Inferior parietal cortex (tissue), 1 donor: ENCODE results near the gene TMED8.
"Not testable (repeated sequence)": the region's sequence is repeated elsewhere in the genome, so short reads cannot be mapped to it uniquely, and the experiment has no call there.

Source experiments
- DNase-seq: peaks from one replicate; pipeline ENCODE4 v3.0.0-alpha.2; 2016; ENCODE audit errors: extremely low spot score

Gene TMED8

DNA sequence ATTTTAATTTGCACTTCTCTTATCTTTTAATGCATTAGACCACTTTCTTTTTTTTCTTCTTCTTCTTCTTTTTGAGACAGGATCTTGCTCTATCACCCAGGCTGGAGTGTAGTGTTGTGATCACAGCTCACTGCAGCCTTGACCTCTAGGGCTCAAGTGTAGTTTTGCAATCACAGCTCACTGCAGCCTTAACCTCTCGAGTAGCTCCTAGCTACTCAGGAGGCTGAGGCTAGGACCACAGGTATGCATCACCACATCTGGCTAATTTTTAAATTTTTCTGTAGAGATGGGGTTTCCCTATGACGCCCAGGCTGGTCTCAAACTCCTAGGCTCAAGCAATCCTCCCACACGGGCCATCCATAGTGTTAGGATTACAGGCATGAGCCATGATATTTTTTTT lies 12.7 kb downstream of the TMED8 start:
- DNase-seq, result no peak

- no peak for DNase-seq
Measured at GRCh38 chr14:77359626-77360025, 17.3 kb downstream of the TMED8 start.

- DNase-seq, result no peak
Measured at GRCh38 chr14:77356899-77357298, 20.0 kb downstream of the TMED8 start.

- no peak for DNase-seq
Measured at GRCh38 chr14:77355811-77356210, 21.1 kb downstream of the TMED8 start.

GRCh38 chr14:77353469-77354141 lies 23.3 kb downstream of the TMED8 start:
- DNase-seq, result peak; percentile 23

- DNase-seq, result no peak
Measured at GRCh38 chr14:77347751-77348150, 29.1 kb downstream of the TMED8 start.

- no peak for DNase-seq
Measured at GRCh38 chr14:77346495-77346894, 30.4 kb downstream of the TMED8 start.

- no peak for DNase-seq
Measured at GRCh38 chr14:77344377-77344996, 32.4 kb downstream of the TMED8 start.

DNA sequence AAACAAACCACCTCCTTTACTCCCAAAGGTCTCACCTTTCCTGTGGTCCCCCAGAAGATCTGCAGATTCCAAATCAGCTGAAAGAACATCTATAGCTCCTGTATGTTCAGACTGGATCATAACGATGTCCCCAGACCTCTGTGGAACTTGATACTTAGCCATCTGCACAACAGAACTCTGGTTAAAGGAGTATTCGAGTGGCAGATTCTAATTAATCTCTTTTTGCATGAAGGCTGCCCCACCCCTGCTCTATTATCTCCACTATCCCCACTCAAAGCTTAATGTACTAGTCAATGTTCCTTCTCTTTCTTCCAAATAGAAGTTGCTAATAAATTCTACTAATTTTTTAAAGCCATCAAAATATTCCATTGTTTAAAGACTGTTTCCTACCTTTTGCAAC lies 33.2 kb downstream of the TMED8 start:
- DNase-seq, result no peak

DNA sequence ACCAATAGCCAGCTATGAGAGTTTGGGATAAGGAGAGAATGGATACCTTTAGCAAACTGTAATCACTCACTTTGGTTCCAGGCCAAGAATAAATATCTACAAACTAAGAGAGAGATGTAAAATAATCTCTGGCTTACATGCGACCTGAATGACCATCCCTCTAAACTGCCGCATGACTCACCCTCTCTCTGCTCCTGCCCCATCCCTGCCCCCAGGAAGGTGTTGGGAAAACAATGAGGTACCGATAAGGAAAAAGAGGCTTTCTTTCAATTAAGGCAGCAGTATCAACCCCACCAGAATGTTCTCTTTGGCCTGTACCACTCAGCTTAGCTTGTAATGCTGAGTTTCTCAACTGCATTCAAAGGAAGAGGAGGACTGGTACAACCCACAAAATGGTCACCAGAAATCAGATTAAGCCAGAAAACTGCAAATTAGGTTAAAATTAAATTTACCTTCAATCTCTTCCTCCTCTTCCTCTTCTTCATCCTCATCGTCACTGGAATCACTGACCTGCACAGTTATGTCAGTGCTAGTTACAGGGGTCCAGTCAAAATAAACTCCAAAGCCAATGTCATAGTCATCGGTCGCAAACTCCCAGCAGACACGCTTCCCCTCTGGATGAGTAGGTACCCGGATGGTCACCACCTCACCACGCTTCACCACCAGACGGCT lies 34.0 kb downstream of the TMED8 start:
- no peak for DNase-seq

DNA sequence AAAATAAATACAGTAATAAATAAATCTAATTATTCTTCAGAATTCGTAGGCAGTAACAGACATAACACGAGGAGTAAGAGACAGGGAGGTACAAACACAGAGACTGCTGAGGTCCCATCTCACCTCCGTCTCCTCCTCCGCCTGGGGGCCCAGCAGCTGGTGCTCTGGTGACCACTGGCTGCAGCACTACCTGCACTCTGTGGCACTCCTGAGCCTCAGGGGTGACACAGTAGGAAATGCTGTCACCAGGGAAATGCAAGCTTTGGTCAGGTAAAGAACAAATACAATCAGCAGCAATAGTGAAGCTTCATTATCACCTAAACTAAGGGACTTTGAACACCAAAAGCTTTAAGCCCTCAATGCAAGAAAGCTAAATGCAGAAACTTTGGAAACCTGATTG lies 36.5 kb downstream of the TMED8 start:
- DNase-seq, result no peak

DNA sequence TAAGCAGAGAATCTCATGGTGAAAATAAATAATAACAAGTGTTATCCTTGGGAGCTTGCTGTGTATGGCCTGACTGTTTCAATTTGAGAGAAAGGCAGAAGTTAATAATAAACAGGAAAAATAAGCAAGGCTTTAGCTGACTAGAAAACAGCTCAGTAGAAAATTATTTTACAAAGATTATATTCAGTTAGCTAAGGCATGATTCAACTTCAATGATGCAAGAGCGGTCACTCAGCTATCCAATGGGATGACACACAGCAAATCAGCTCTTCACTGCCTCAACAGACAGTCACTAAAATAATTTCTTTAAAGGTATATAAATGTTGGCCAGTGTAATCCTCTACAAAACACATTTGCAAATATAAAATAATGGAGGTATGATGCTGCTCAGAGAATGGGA lies 37.5 kb downstream of the TMED8 start:
- DNase-seq, result no peak

DNA sequence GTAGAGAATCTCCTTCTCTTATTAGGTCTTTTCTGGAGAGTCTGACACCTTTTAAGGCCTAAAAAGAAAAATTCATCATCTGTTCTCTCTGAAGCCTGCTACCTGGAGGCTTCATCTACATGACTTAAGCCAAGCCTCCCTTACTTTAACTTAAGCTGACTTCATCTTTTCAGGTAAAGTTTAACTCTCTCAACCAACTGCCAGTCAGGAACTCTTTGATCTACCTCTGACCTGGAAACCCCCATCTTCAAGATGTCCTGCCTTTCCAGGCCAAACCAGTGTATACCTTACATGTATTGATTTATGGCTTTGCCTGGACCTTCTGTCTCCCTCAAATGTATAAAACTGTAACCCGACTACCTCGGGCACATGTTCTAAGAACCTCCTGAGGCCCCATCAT lies 38.6 kb downstream of the TMED8 start:
- no peak for DNase-seq

DNA sequence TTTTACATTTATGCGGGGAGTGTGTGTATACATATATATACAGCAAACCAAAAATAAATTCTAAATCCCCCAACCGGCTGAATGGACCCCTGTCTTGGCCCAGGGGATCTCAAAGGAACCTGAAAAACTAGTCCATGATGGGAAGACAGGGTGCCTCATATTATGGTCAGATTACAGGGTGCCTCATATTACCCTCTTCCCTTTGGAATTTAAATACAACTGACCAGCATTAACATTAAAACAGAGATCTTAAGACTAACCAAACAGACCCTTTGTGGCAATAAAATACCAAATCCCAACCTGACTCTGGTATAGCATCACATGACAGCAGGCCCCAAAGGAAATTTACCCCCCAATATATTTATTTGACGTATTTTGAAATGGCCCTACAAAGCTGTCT lies 39.0 kb downstream of the TMED8 start:
- DNase-seq, result no peak

DNA sequence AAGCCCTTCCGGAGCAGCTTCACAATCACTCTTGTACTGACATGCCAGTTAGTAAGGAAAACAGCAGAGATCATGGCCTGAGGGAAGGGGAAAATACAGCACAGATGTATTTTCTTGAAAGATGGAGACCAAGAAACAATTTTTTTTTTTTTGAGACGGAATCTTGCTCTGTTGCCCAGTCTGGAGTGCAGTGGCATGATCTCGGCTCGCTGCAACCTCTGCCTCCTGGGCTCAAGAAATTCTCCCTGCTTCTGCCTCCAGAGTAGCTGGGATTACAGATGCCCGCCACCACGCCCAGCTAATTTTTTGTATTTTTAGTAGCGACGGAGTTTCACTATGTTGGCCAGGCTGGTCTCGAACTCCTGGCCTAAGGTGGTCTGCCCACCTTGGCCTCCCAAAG lies 39.6 kb downstream of the TMED8 start:
- DNase-seq, result not testable (repeated sequence)

DNA sequence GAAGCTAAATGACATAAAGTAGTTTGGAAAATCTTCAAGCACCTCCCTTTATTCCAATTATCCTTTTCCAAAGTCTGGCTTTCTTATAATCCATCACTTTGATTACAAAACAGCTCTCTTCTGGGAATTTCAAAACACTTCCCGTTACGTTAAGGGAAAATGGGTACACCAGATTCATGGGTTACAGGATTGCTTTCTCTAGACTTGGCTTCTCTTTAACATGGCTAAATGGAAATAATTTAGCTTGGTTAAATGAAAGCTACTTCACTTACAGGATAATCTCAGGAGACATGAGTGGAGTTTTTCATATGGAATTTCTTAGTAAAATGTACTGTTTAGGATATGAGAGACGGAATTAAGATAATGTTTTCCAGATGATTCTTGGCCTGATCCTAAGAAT lies 41.3 kb downstream of the TMED8 start:
- no peak for DNase-seq

- no peak for DNase-seq
Measured at GRCh38 chr14:77329872-77330271, 47.0 kb downstream of the TMED8 start.

DNA sequence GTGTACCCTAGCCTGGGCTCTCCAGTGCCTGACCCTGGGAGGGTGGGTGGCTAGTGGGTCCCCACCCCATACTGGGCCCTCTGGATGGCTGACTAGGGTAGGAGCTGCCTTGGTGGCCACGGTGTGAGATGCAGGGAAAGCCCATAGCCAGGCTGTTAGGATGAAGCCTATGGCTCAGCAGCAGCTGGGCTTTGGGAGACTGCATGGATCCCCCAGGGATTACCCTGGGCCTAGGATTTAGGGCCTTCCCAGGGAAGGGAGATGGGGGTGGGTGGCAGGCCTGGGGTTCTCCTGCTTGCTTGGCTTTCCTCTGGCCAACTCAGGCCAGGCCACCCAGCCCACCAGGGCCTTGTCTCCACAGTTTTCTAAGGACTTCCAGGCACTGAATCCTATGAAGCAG lies 49.8 kb downstream of the TMED8 start:
- DNase-seq, result no peak

DNA sequence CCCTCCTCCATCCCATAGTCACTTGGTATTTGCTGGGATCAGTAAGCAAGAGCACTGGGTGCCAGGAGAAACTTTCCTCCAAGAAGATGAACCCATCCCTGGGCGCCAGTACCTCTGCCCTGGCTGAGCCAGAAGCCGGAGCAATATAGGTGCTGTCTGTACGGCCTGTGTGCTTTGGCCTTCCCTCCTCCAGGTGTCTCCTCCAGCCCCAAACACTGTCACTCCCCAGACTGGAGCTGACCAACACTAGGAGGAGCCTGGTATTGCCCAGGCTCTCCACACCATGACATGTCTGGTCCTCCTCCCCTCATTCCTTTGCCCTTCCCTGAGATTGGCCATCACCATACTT lies 51.2 kb downstream of the TMED8 start:
- DNase-seq, result no peak

GRCh38 chr14:77324816-77325745 lies 51.8 kb downstream of the TMED8 start:
- DNase-seq, result no peak

- DNase-seq, result no peak
Measured at GRCh38 chr14:77324289-77324688, 52.6 kb downstream of the TMED8 start.

- no peak for DNase-seq
Measured at GRCh38 chr14:77323571-77323970, 53.3 kb downstream of the TMED8 start.
